Uterine smooth muscle cell (primary cell): Measurements from ENCODE around the gene PORCN. TPM values are rescaled to one million over a fixed set of nuclear protein-coding genes. Genes with fewer than 3 reads are reported as not detected.

Experiments used
- total RNA-seq: library from RNA; depleted of rRNA; stranded (reverse); fragments of >200 nt; gene quantifications from 2 replicates; pipeline ENCODE4 v1.2.3, GENCODE V29; 2014

Gene PORCN
- 4.3 and 5.2 TPM in 2 replicates for total RNA-seq

DNA sequence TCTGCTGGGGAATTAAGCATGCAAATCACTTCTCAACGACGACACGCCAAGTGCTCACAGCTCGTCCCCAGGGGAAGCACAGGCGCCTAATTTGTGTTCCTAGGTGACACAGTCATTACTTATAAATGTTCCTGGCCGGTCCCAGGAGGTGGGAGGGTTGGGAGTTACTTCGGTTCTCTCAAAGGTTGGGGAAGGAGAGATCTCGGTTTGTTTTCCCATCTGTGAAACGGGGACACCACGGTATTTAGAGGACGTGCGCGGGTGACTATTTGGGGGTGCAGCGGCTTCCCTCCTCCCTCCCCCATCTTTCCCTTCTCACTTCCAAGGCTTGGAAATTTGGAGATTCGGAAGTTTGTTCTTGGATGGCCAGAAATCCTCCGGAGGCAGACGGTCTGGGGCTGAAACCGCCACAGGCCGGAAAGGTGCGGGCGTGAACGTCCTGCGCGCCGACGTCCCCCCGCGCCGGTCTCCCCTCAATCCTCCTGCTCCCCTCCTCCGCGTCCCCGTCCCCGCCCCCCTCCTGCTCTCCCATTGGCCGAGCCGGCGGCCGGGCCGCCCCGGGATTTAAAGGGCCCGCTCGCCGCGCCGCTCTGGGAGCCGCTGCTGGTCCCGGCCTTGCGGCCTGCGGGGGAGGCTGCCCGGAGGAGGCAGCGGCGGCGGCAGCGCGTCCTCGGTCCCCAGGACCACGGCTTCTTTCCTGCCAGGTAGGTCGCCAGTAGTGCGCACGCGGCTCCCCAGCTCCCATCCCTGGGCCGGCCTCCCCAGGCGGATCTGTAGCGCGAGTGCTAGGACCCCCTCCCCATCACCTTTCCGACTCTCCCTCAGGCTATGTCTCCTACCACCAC, at the start of gene PORCN:
TSS of gene PORCN (plus strand) at position 593 of the 845 bp plus-strand sequence. CDS start 829 bp downstream, outside the sequence.

DNA sequence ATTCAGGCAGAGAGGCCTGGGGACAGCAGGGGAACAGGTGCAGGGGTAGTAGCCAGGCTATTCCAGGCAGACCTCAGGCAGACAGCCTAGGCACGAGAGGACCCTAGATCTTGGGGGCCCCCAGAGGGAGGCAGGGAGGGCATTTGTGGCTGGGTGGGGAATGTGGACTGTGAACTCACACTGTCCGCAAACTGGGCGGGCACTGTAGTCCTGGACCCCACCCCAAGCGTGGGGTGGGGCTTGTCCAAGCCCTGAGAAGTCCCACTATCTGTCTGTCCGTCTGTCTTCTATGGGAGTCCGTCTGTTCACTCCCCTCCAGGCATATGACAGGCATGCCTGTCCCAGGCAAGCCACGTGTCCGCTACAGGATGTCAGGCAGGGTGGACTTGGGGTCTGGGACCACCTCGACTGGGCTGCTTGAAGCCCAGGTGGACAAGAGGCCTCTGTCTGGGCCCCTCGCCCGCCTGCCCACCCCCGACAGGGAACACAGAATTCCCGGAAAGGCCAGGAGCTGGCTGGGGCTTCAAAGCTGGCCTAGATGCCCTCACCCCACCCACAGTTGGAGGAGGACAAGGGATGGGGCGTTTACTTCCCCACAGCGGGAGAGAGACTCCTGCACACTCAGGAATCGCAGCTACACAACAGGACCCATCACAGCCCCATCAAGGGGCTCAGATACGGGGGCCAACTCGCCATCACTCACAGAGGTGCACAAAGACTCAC, 38.5 kb upstream of the PORCN start, which contains the start of gene SLC38A5:
TSS of gene SLC38A5 (minus strand) at position 151 of the 723 bp plus-strand sequence. CDS start 2,336 bp downstream, outside the sequence.

DNA sequence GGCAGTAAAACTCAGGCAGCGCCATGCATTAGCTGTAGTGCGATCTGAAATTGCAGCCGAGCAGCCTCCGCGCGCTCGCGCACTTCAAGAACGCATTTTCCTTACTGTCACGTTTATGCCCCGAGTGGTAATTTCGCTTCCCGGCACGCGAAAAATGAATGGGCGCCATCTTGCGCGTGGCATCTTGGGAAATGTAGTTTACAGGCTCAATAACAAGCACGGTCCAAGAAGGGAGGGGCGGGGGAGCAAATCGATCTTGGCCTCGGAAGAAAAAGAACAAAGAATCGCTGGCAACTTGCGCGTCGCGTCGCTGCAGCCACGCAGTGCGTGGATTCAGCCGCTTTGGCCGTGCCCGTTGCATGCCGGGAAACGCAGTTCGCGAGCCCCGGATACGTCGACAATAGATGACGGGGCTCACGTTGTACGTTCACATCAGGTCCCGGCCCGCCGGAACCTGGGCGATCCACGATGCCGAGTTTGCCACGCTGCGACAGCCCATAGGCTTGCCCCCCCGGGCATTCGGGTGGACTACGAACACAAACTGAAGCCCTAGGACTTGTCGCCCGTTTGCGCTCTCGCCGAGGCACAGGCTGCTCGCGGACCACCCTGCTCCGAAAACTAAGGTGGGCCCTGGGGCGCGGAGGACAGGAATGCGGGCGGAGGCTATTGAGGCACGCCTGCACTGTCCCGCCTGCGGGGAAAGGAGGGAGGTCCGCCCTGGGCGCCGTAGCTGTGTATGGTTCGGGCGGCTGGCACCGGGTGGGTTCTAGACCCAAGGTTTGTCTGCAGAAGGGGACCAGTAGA, 32.8 kb upstream of the PORCN start, which contains the start of gene FTSJ1:
TSS of gene FTSJ1 (plus strand) at position 426 of the 804 bp plus-strand sequence. CDS start 1,849 bp downstream, outside the sequence.

DNA sequence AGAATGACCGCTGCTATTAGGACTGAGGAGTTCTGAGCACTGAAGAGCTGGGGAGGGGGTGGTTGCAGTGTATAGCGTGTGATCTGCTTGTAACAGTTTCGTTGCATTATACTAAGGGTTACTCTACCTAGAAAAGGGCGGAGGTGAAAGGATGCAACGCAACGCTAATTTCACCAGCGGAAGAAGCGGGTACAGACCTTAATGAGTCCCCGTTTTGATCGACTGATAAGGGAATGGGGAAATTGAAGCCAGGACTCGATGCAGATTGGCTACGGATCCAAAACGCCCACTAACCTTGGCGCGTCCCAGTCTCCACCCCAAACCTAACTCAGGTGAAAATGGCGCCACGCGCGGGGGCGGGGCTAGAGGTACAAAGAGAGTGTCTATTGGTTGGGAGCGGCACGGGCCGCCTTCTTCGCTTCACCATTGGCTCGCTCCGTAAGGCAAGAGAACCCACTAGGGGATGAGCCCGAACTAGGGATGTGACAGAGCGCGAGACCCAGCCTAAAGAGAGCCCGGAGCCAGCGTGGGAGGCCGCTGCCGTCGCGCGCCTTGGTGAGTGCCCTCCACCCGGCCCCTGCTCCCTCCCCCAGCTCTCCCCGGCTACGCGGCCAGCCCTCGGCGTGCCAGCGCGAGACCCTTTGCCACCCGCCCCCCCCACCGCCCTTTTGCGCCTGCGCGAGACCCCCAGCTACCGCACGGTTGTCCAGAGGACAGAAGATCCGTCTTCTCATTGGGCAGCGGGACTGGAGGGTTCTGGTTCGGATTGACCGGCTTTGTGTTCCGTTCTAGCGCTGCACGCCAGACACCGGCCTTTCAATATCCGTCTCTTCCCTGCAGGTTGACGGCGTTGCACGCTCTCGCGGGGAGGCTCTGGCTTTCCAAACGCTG, 12.8 kb downstream of the PORCN start, which contains the start of gene EBP:
TSS of gene EBP (plus strand) at position 456 of the 891 bp plus-strand sequence. CDS start 1,964 bp downstream, outside the sequence.

DNA sequence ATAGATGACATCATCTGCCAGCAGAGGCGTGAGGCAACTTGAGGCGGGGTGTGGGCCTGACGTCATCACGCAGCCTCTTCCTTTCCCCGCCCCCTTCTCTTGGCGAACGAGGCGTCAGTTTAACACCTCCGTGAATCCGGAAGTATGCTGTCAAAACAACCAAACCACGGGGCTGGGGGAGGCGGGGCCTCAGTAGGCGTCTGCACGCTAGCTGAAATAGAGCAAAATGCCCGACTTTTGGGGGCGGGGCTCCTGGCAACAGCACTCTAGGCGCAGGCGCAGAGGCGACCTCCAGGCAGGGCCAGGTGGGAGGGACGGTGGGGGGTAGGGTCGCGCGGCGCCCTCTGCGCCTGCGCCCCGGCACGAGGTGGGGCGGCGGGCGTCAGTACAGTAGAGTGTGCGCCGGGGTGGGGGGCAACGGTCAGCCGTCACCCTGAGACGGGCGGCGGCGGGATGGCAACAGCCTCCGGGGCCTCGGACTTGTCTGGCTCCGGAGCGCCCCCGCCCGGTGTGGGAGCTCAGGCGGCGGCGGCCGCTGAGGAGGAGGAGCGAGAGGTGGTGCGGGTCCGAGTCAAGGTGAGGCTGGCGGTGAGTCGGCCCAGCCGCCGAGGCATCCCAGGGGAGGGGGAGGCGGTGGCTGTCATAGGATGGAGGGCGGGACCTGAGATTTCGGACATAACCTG, 30.7 kb downstream of the PORCN start, which contains the start of gene TBC1D25:
TSS of gene TBC1D25 (plus strand) at position 370 of the 683 bp plus-strand sequence. CDS start at position 454, 84 bp downstream.

Other genes starting within 250 kb of the PORCN start
- not detected in 2 replicates for gene SSX3, start 152.3 kb upstream of the PORCN start, total RNA-seq
- not detected in 2 replicates for gene SSX4, start 125.5 kb upstream of the PORCN start, total RNA-seq
- gene SSX4B, start 97.0 kb upstream of the PORCN start, total RNA-seq = not detected in 2 replicates
- 39.9 and 60.2 TPM in 2 replicates for gene SLC38A5, start 38.7 kb upstream of the PORCN start, total RNA-seq
- 44.5 and 62.0 TPM in 2 replicates for gene FTSJ1, start 32.8 kb upstream of the PORCN start, total RNA-seq
- 125 and 167 TPM in 2 replicates for gene EBP, start 12.8 kb downstream of the PORCN start, total RNA-seq
- gene TBC1D25, start 30.7 kb downstream of the PORCN start, total RNA-seq = 3.9 and 6.3 TPM in 2 replicates
- gene RBM3, start 65.5 kb downstream of the PORCN start, total RNA-seq = 133 and 321 TPM in 2 replicates
- gene WDR13, start 88.5 kb downstream of the PORCN start, total RNA-seq = 87.4 and 109 TPM in 2 replicates
- 0.22 and 0.25 TPM in 2 replicates for gene WAS, start 174.8 kb downstream of the PORCN start, total RNA-seq
- 3.2 and 14.1 TPM in 2 replicates for gene SUV39H1, start 187.7 kb downstream of the PORCN start, total RNA-seq